Measurements from ENCODE around the gene ATP13A1.

The ATP13A1 gene

GRCh38 chr19:19637523-19638251 is 25.8 kb downstream of the ATP13A1 start:
- Histone ChIP-seq H3K9ac (ENCODE audit: low read length) (no peak overlapping the region), H3K4me1 (ENCODE audit: low read length) (peaks cover 9% of the 10 kb centered on the region), H3K27me3 (ENCODE audit: low read depth, low read length) (no peaks in the 10 kb centered on the region), H4K20me1 (ENCODE audit: insufficient read depth, low read length) (0 out of 2 replicates have a peak, but pooled peaks cover 6% of the 10 kb centered on the region), H2AFZ (ENCODE audit: low read depth, low read length) (no peak overlapping the region), H3K4me3 (ENCODE audit: low read length) (no peak overlapping the region), H3K79me2 (ENCODE audit: low read length) (peaks cover 15% of the 10 kb centered on the region), H3K9me3 (ENCODE audit: insufficient read depth, low read length) (no peaks in the 10 kb centered on the region), H3K4me2 (ENCODE audit: low read length) (no peak overlapping the region), H3K36me3 (replicated peaks; ENCODE audit: low read depth, low read length) (peaks cover 69% of the 10 kb centered on the region), H3K27ac (ENCODE audit: low read length) (no peak overlapping the region)
- no peak for TF ChIP-seq EZH2phosphoT487 (IDR thresholded peaks at IDR 0.05; ENCODE audit: low read depth)
- TF ChIP-seq CTCF (IDR thresholded peaks at IDR 0.05; ENCODE audit: low read depth, low read length): peak; percentile 9; the same call in 1 of the 2 replicates

GRCh38 chr19:19637186-19637522 is 26.3 kb downstream of the ATP13A1 start:
- H3K27me3 ChIP-seq (ENCODE audit: low read depth, low read length): no peaks in the 10 kb centered on the region
- no peaks in the 10 kb centered on the region for H3K9me3 ChIP-seq (ENCODE audit: insufficient read depth, low read length)
- H3K4me3 ChIP-seq (ENCODE audit: low read length): no peak overlapping the region
- H2AFZ ChIP-seq (ENCODE audit: low read depth, low read length): no peak overlapping the region
- H3K79me2 ChIP-seq (ENCODE audit: low read length): peaks cover 10% of the 10 kb centered on the region
- peaks cover 6% of the 10 kb centered on the region for H3K4me1 ChIP-seq (ENCODE audit: low read length)
- no peak overlapping the region for H3K4me2 ChIP-seq (ENCODE audit: low read length)
- TF ChIP-seq CTCF (IDR thresholded peaks at IDR 0.05; ENCODE audit: low read depth, low read length): no peak
- TF ChIP-seq EZH2phosphoT487 (IDR thresholded peaks at IDR 0.05; ENCODE audit: low read depth): no peak
- no peak overlapping the region for H3K27ac ChIP-seq (ENCODE audit: low read length)
- 0 out of 2 replicates have a peak, but pooled peaks cover 6% of the 10 kb centered on the region for H4K20me1 ChIP-seq (ENCODE audit: insufficient read depth, low read length)
- H3K9ac ChIP-seq (ENCODE audit: low read length): no peak overlapping the region
- peaks cover 74% of the 10 kb centered on the region for H3K36me3 ChIP-seq (replicated peaks; ENCODE audit: low read depth, low read length)

DNA sequence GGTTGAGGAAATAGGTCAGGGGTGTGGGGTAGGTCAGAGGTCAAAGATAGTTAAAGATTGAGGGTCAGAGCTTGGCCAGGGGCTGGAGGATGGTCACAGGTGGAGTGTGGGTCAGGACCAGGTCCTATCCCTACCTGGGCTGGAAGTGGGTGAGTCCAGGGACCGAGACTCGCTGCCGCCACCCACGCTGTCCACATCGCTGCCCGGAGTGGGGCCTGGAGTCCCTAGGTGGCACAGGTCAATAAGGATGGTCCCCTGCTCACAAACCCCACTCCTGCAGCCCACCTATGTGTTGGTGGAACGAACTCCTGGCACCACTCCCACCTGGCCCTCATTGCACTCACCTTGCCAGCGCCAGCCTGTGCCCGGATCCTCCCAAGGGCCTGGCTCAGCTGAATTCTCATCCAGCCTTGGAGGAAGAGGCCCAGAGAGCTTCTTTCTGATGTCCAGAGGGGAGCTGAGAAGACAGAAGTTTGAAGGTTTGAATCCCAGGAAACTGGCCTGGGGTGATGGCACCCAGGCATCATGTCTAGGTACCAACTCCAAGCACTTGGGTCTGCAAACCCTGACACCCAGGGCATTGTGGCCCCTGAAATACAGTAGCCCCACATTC is 26.8 kb downstream of the ATP13A1 start:
- H3K27ac ChIP-seq (ENCODE audit: low read length): no peak overlapping the region
- peaks cover 70% of the 10 kb centered on the region for H3K36me3 ChIP-seq (replicated peaks; ENCODE audit: low read depth, low read length)
- H3K9me3 ChIP-seq (ENCODE audit: insufficient read depth, low read length): no peaks in the 10 kb centered on the region
- H3K4me1 ChIP-seq (ENCODE audit: low read length): 0 out of 2 replicates have a peak, but pooled peaks cover under 1% of the 10 kb centered on the region
- peaks cover 5% of the 10 kb centered on the region for H3K79me2 ChIP-seq (ENCODE audit: low read length)
- H4K20me1 ChIP-seq (ENCODE audit: insufficient read depth, low read length): 0 out of 2 replicates have a peak, but pooled peaks cover 6% of the 10 kb centered on the region
- TF ChIP-seq CTCF (IDR thresholded peaks at IDR 0.05; ENCODE audit: low read depth, low read length) (no peak), EZH2phosphoT487 (IDR thresholded peaks at IDR 0.05; ENCODE audit: low read depth) (no peak)
- H2AFZ ChIP-seq (ENCODE audit: low read depth, low read length): no peak overlapping the region
- H3K9ac ChIP-seq (ENCODE audit: low read length): no peak overlapping the region
- H3K4me2 ChIP-seq (ENCODE audit: low read length): no peak overlapping the region
- no peaks in the 10 kb centered on the region for H3K27me3 ChIP-seq (ENCODE audit: low read depth, low read length)
- no peak overlapping the region for H3K4me3 ChIP-seq (ENCODE audit: low read length)

- no peak overlapping the region for H2AFZ ChIP-seq (ENCODE audit: low read depth, low read length)
- H3K9ac ChIP-seq (ENCODE audit: low read length): no peak overlapping the region
- no peaks in the 10 kb centered on the region for H3K27me3 ChIP-seq (ENCODE audit: low read depth, low read length)
- no peaks in the 10 kb centered on the region for H3K79me2 ChIP-seq (ENCODE audit: low read length)
- TF ChIP-seq CTCF (IDR thresholded peaks at IDR 0.05; ENCODE audit: low read depth, low read length): no peak
- TF ChIP-seq EZH2phosphoT487 (IDR thresholded peaks at IDR 0.05; ENCODE audit: low read depth): no peak
- no peaks in the 10 kb centered on the region for H3K9me3 ChIP-seq (ENCODE audit: insufficient read depth, low read length)
- H3K27ac ChIP-seq (ENCODE audit: low read length): no peak overlapping the region
- H3K4me1 ChIP-seq (ENCODE audit: low read length): no peaks in the 10 kb centered on the region
- peaks cover 74% of the 10 kb centered on the region for H3K36me3 ChIP-seq (replicated peaks; ENCODE audit: low read depth, low read length)
- no peak overlapping the region for H3K4me3 ChIP-seq (ENCODE audit: low read length)
- H3K4me2 ChIP-seq (ENCODE audit: low read length): no peak overlapping the region
- H4K20me1 ChIP-seq (ENCODE audit: insufficient read depth, low read length): 0 out of 2 replicates have a peak, but pooled peaks cover 6% of the 10 kb centered on the region
These were observed 28.2 kb downstream of the ATP13A1 start for GRCh38 chr19:19635313-19635702.
